ENCODE results near the gene TUBGCP3. TPM values are rescaled to one million over a fixed set of nuclear protein-coding genes. Genes with fewer than 3 reads are reported as not detected.
"Not testable (repeated sequence)": the region's sequence is repeated elsewhere in the genome, so short reads cannot be mapped to it uniquely, and the experiment has no call there.

The TUBGCP3 gene
- total RNA-seq, 4 donors from 2014 or later = 18.4 to 39.4 (median 27.4) TPM

DNA sequence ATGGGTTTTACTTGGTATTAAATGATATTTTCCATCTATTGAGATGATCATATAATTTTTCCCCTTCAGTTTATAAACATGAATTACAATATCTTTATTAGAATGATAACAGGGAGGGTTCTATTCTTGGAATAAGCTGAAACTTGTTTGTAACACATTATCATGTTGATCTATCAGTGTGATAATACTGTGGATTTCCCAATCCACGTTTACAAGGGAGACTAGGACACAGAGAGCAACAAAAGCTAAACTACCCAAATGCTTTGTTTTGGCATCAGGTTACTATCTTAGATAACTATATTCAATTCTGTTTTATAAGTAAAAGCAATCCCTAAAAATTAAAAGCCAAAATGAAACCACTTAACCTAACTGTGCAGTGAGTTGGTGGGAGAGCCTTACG lies 92.5 kb downstream of the TUBGCP3 start:
- DNase-seq (ENCODE audit: low spot score) = no peak
- TF ChIP-seq, protein P1, sequence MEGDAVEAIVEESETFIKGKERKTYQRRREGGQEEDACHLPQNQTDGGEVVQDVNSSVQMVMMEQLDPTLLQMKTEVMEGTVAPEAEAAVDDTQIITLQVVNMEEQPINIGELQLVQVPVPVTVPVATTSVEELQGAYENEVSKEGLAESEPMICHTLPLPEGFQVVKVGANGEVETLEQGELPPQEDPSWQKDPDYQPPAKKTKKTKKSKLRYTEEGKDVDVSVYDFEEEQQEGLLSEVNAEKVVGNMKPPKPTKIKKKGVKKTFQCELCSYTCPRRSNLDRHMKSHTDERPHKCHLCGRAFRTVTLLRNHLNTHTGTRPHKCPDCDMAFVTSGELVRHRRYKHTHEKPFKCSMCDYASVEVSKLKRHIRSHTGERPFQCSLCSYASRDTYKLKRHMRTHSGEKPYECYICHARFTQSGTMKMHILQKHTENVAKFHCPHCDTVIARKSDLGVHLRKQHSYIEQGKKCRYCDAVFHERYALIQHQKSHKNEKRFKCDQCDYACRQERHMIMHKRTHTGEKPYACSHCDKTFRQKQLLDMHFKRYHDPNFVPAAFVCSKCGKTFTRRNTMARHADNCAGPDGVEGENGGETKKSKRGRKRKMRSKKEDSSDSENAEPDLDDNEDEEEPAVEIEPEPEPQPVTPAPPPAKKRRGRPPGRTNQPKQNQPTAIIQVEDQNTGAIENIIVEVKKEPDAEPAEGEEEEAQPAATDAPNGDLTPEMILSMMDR (IDR thresholded peaks at IDR 0.05) = no peak
- ATAC-seq (ENCODE audit: low FRiP score) = no peak

GRCh38 chr13:112489199-112489598 lies 98.8 kb downstream of the TUBGCP3 start:
- TF ChIP-seq, protein P1 (IDR thresholded peaks at IDR 0.05) = no peak
- DNase-seq (ENCODE audit: low spot score) (no peak), ATAC-seq (ENCODE audit: low FRiP score) (no peak)

DNA sequence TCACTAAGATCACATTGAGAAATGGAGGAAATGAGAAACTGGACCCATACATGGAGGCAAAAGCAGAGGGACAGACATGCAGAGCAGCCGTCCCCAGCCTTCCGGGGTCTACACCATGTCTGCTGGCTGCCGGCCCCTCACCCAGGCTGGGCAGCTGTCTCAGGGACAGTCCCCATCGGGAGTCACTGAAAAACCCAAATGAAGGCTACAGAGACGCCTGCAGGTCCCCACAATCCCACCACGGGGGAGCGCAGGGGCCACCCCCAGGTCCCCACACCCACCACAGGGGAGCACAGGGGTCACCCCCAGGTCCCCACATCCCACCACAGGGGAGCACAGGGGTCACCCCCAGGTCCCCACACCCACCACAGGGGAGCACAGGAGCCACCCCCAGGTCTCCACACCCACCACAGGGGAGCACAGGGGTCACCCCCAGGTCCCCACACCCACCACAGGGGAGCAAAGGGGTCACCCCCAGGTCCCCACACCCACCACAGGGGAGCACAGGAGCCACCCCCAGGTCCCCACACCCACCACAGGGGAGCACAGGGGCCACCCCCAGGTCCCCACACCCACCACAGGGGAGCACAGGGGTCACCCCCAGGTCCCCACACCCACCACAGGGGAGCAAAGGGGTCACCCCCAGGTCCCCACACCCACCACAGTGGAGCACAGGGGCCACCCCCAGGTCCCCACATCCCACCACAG lies 99.5 kb downstream of the TUBGCP3 start:
- DNase-seq (ENCODE audit: low spot score); ATAC-seq (ENCODE audit: low FRiP score): not testable (repeated sequence)

DNA sequence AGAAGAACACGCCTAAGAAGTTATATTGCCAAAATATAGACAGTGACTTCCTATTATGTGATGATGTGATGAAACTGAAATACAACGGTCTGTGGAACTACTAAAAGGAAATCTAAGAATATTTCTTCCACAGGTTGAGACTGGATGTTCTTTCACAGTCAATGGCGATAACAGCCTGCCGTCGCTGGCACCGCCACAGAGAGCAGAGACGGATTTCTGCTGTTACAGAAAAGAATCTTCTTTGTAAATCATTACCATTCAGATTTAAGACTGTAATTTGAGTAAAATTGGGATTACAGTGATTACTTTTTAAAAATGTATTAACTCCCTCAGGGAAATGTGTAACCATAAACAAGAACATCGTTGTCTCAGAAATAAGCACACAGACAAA lies 100.8 kb downstream of the TUBGCP3 start:
- DNase-seq (ENCODE audit: low spot score) (no peak), ATAC-seq (ENCODE audit: low FRiP score) (no peak)
- TF ChIP-seq, protein P1 (IDR thresholded peaks at IDR 0.05) = no peak

GRCh38 chr13:112486386-112487126 lies 101.4 kb downstream of the TUBGCP3 start:
- ATAC-seq (ENCODE audit: low FRiP score) (no peak), DNase-seq (ENCODE audit: low spot score) (no peak)
- TF ChIP-seq, protein P1 (IDR thresholded peaks at IDR 0.05) = no peak

GRCh38 chr13:112485814-112486213 lies 102.1 kb downstream of the TUBGCP3 start:
- not testable (repeated sequence) for ATAC-seq (ENCODE audit: low FRiP score)

GRCh38 chr13:112483299-112483698 lies 104.7 kb downstream of the TUBGCP3 start:
- ATAC-seq (ENCODE audit: low FRiP score) = no peak
- TF ChIP-seq, protein P1 (IDR thresholded peaks at IDR 0.05) = no peak
- no peak for DNase-seq (ENCODE audit: low spot score)

More at GRCh38 chr13:112485814-112486213, 102.1 kb downstream of the TUBGCP3 start:
- not testable (repeated sequence) for DNase-seq (ENCODE audit: low spot score)

DNA sequence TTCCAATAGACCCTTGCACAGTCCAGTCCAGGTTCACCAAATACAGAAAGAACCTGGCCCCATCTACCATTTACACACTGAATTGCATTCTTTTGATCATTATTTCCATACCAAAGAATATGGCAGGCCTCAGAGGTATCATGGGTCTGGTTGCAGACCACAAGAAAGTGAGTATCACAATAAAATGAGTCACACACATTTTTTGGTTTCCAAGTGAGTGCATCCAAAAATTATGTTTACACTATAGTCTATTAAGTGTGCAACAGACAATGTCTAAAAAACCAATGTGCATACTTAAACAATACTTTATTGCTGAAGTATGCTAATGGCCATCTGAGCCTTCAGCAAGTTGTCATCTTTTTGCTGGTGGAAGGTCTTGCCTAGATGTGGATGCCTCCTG lies 106.5 kb downstream of the TUBGCP3 start:
- no peak for ATAC-seq (ENCODE audit: low FRiP score)
- TF ChIP-seq, protein P1 (IDR thresholded peaks at IDR 0.05) = no peak
- no peak for DNase-seq (ENCODE audit: low spot score)
